HS-27A (cell line): ENCODE data around the gene ISYNA1.
"Not testable (repeated sequence)": the region's sequence is repeated elsewhere in the genome, so short reads cannot be mapped to it uniquely, and the experiment has no call there.

Experiments used
- DNase-seq: peaks from one replicate; pipeline ENCODE4 v3.0.0-alpha.2; 2012; ENCODE audit warnings: low read depth, missing footprints

ISYNA1 gene

GRCh38 chr19:18419195-18419698 lies 18.7 kb downstream of the ISYNA1 start, which contains the start of gene SSBP4:
TSS of gene SSBP4 (plus strand) at chr19:18419398. CDS start at chr19:18419649, 251 bp downstream.
- no peak for DNase-seq

DNA sequence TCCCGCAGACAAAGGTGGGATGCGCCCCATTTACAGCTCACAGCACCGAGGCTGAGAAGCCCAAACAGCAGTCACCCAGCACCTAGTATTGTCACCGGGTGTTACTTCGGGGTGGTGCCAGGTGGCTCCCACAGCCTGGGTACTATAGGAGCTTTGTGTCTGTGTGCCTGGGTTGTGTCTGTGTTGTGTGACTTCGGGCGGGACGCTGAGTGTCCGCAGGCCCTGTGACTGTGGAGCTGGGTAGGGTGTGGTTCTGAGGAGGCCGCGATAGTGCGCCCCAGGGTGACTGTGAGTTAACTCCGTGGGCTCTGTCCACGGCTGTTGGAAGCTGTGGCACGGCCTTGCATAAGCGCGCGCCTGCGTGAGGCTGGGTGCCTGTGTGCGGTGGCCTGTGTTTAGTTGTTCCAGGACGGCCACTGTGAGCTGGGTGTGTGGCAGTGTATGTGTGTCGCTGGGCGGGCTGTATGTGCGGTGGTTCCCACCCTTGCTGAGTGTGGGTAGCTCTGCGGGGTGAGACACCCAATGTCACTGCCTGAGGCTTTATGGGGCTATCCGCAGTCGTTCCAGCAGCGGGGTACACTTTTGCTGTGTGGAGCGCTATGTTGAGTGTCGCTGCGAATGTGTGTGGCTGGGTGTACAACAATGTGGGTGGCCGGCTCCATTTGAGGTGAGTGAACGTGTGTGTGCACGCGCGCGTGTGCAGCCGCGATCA lies 19.3 kb downstream of the ISYNA1 start:
- DNase-seq, result no peak

GRCh38 chr19:18418029-18418482 lies 19.9 kb downstream of the ISYNA1 start:
- DNase-seq, result no peak

DNA sequence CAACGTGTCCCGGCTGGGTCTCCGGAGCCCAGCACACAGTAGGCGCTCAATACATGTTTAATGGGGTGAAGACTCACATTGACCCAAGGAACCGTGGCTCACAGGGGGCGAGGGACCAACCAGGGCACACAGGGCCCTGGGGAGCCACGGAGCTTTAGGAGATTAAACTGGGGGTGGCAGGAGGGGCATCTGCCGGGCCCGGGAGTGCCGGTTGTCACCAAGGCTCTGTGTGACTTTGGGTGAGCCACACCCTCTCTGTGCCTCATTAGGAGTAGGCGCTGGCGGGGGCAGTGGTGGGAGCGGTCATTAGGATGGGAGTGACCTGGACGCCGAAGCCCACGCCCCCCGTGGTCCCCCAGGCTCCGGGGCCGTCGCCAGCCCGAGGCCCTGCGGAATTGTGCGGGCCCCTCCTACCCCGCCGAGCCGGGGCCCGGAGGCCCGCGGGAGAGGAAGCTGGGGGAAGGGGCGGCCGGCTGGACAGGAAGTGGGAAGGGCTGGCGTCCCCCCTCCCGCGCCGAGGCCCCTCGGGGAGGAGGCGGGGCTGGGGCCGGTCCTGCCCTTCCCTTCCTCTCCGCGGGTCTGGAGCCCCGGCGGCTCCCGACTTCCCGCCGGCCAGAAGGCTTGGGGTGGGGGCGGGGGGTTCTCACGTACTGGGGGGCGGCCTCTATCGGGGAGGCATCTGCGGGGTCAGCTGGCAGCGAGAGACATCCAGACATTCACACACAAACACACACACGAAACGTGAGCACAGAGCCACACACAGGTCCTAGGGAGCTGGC lies 20.5 kb downstream of the ISYNA1 start:
- DNase-seq, result no peak

DNA sequence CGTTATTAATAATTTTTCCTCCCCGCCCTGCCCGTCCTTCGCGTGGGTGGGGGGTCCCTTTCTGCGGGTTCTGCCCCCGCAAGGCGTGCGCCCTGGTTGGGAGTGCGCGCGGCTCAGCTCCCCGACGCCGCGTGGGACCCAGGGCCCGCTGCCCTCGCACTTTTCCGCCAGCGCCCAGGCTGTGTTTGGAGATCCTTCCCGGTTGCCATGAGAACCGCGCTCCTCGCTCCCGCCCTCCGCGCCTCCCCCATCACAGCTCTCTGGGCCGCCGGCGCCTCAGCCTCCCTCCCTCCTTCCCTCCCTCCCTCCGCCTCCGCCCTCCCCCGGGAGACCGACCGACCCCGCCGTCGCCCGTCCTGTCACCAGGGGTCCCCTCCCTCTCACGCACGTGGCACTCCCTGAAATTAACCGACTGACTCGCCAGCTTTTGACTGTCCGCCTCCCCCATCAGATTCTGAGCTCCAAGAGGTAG lies 21.1 kb downstream of the ISYNA1 start:
- DNase-seq, result no peak

DNA sequence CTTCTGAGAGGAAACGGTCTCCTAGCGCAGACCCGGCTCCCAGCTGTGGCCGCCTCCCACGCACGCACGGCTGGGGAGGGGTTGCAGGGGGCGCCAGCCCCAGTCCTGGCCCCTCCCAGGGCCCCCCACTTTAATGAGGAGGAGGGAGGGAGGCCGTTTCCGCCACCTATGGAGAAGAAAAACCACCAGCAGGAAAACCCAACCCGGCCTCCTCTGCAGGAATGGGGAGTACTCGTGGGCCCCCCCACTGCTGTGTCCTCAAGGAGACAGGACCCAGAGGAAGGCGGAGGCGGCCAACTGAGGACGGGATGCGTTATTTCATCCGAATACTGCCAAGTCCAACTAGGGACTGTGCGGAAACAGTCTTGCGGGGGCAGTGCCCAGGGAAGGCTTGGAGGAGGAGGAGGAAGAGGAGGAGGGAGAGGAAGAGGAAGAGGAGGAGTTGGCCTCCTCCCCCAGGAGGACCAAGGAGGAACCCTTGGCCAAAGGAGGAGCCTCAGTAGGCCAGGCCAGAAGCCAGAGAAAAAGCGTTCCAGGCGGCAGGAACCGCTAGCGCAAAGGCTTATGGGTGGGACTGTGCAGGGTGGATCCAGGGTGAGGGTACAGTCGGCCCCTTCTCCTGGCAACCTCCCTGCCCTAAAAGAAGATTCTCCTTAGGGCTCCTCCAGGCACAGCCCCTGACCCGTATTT lies 22.6 kb downstream of the ISYNA1 start:
- no peak for DNase-seq

DNA sequence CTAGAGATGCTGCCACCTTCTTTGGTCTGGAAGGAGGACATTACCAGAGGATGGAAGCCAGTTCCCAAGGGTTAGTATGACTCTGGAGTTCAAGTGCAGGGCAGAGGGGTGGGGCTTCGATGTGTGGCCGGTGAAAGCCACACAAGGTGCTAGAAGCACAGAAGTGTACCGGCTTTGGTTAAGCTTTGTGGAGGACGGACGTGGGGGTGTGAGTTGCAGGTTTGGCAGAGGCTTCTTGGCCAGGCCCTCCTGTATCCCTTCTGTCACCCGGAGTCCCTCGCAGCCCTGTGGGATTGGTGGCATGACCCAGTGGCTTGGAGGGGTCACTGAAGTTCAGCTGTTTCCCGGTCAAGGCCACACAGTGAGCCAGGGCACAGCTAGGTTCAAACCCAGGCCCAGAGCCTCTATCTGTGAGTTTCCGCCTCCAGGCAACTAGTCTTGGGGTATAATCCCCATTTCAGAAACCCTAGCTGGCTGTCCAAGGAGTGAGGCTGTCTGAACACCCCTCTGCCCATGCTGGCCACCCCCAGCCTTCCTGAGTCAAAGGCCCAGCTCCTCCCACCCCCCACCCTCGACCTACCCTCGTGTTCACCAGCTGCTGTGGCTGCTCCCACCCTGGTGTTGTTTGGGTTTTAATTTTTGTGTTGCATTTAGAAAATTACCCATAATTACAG lies 23.3 kb downstream of the ISYNA1 start:
- DNase-seq, result no peak

GRCh38 chr19:18412610-18413239 lies 25.2 kb downstream of the ISYNA1 start:
- DNase-seq, result no peak

DNA sequence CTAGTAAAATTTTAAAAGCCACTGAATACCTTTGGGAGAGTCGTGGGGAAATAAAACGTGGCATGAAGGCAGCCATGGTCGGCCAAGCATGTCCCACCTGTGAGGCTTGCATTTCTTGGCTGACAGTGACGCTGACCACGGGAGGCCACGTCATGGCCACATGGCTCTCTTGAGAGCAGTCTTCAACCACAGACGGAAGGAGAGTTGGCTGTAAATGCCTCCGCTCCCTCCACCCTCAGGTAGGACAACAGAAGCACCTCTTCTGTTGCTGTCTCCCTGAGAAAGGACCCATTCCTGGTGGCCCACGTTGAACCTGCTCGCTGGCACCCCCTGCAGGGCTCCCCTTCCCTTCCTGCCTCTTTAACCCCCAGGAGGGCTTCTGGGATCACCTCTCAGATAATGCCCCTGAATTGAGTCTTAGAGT lies 29.9 kb downstream of the ISYNA1 start:
- DNase-seq, result no peak

- DNase-seq, result no peak
Observed at GRCh38 chr19:18406749-18407148, 31.2 kb downstream of the ISYNA1 start.

DNA sequence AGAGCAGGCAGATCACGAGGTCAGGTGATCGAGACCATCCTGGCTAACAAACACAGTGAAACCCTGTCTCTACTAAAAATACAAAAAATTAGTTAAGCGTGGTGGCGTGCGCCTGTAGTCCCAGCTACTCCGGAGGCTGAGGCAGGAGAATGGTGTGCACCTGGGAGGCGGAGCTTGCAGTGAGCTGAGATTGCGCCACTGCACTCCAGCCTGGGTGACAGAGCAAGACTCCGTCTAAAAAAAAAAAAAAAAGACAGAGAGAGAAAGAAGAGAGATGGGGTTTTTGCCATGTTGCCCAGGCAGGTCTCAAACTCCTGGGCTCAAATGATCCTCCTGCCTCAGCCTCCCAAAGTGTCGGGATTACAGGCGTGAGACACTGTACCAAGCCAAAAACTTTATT lies 32.2 kb downstream of the ISYNA1 start:
- not testable (repeated sequence) for DNase-seq

DNA sequence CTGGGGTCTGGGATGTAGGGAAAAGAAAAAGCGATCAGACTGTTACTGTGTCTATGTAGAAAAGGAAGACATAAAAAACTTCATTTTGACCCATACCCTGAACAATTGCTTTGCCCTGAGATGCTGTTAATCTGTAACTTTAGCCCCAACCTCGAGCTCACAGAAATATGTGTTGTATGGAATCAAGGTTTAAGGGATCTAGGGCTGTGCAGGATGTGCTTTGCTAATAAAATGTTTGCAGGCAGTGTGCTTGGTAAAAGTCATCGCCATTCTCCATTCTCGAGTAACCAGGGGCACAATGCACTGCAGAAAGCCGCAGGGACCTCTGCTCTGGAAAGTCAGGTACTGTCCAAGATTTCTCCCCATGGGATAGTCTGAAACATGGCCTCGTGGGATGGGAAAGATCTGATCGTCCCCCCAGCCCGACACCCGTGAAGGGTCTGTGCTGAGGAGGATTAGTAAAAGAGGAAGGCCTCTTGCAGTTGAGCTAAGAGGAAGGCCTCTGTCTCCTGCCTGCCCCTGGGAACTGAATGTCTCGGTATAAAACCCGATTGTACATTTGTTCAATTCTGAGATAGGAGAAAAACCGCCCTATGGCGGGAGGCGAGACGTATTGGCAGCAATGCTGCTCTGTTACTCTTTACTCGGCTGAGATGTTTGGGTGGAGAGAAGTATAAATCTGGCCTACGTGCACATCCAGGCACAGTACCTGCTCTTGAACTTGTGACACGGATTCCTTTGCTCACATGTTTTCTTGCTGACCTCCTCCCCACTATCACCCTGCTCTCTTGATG lies 35.3 kb downstream of the ISYNA1 start:
- not testable (repeated sequence) for DNase-seq

DNA sequence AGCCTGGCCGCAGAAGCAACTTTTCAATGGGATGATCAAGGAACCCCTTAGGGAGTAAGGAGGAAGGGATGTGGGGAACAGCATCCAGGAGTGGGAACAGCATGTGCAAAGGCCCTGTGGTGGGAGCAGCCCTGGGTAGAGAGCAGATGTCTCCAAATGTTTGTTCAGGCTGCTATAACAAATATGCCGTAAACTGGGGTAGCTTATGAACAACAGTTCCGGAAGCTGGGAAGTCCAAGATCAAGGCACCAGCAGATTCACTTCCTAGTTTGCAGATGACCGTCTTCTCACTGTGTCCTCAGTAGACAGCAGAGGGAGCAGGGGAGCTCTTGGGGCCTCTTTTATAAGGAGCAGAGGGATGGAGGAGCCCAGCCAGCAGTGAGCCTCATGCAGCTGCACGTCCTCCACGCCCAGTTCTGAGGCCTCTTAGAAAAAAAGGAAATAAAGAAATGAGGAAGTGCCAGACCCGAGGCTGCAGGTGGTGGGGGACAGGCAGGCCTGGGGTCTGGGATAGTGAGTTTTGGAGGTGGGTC lies 36.3 kb downstream of the ISYNA1 start:
- DNase-seq, result no peak

GRCh38 chr19:18399008-18399407 lies 38.9 kb downstream of the ISYNA1 start:
- no peak for DNase-seq

GRCh38 chr19:18397242-18398202 lies 40.4 kb downstream of the ISYNA1 start, which contains the start of gene LRRC25:
TSS of gene LRRC25 (minus strand) at chr19:18397622. CDS start at chr19:18396963, 659 bp downstream.
- no peak for DNase-seq

GRCh38 chr19:18396471-18397241 lies 41.3 kb downstream of the ISYNA1 start:
- DNase-seq, result no peak

DNA sequence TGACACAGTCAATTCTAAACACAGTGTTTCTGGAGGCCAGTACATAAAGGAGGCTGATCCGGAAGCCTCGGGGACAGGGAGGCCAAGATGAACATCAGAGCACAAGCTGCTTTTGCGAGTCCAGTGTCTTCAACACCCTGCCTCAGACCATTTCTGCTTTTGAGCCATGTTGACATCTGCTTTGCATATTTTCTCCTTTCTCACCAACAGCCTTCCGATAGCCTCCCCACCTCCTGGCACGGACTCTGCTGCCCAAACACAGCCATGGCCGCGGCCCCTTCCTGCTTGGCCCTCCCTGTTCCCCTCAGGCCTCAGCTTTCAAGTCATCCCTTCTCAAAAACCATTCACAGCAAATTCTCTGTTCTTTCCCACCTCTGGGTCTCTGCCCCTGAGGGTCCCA lies 44.1 kb downstream of the ISYNA1 start:
- DNase-seq, result no peak

DNA sequence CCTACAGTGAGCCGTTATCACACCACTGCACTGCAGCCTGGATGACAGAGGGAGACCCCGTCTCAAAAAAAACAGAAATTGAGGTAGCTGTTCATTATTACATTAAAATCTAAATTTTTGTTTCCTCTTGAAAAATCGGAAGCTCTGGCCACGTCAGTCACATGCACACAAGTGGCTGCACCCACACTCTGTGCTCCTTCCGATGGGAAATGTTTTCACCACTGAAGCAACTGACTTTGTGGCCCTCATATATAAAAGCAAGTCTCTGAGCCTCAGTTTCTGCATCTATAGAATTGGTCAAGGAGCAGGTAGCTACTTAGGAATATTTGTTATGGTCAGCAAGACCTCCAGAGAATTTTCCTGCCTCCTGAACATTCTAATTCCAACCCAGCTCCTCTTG lies 45.0 kb downstream of the ISYNA1 start:
- no peak for DNase-seq
